Jurkat, Clone E6-1 (cell line): ENCODE measurements around the gene ANGPTL2.

ENCODE experiments used
- DNase-seq: peaks from one replicate; pipeline ENCODE4 v3.0.0-alpha.2; 2011; ENCODE audit warnings: low read depth, low spot score
- H3K4me3 ChIP-seq: 2 replicates; pipeline ENCODE4 v1.5.1; 2011; ENCODE audit warnings: mild to moderate bottlenecking, low read length, control low read depth, moderate library complexity

The ANGPTL2 gene

DNA sequence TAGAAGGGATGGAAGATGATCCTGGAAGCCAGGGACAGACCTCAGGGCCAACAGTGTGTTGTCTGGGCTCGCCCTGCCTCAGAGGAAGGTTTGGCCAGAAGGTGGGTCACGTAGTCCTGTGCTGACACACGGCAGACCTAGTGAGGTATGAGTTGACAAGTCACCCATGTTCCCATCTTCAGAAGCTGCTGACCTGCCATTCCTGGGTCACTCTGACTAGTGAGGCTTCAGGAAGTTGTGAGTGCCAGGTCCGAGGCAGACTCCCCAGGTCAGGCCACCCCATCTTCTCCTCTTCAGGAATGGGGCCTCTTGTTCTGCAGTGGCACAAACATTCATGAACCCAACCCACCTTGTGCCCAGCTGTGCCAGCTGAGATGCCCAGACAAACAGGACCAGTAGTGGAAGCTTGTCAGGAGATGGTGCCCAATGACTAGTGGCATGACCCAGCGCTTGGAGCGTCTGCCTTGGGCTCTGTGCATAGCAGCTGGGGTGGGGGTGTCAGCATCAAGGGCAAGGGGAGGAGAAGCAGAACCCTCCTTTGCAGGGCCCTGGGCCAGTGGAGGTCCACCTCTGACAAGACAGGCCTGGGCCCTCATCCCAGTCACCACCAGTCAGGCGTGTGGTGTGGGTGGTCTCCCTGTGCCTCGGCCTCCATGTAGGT, 16.8 kb upstream of the ANGPTL2 start:
- no peak for DNase-seq
- no peak overlapping the region for H3K4me3 ChIP-seq

DNA sequence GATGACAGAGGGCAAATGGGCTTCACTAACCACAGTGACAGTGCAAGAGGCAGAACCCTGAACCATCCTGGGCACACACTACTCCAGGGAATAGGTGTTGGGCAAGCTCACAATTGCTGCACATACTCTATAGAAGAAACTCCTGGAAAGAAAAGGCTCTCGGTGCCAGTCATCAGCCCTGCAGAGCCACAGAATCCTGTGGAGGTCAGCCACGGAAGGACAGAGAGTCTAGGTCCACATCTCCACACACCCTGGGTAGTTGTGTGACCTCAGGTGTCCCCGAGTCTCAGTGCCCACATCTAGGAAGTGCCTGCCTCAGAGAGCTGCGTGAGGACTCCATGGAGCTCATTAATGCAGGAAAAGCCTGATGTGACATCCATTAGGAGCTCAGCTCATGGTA, 16.0 kb upstream of the ANGPTL2 start:
- no peak overlapping the region for H3K4me3 ChIP-seq
- no peak for DNase-seq

DNA sequence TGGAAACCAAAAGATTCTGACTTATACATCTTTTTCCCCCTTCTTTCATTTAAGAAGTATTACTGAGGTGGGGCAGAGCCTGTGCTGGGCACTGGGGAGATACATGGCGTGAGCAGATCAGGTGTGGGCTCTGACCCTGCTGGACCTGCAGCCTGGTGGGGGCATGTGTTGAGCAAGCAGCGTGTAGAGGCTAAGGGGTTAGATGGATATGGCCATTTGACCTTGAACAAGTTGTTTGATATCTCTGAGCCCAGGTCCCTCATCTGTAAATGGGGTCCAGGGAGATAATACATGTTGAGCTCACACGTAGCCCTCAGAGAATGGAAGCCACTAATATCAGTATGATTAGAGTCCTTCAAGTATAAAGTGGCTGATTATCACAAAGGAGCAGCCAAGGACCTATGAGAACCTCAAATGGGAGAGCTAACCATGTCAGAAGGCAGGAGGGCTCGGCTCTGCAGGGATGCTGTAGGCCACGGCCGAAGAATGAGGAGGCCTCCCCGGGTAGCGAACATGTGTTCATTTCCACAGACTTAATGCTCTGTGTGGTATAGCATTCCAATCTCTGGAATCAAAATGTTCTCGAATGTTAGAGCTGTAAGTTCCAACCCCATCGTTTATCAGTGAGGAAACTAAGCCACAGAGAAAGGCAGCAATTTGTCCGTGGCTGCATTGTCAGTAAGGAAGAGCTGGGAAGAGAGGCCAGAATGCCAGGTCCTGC, 15.4 kb upstream of the ANGPTL2 start:
- no peak overlapping the region for H3K4me3 ChIP-seq
- no peak for DNase-seq

DNA sequence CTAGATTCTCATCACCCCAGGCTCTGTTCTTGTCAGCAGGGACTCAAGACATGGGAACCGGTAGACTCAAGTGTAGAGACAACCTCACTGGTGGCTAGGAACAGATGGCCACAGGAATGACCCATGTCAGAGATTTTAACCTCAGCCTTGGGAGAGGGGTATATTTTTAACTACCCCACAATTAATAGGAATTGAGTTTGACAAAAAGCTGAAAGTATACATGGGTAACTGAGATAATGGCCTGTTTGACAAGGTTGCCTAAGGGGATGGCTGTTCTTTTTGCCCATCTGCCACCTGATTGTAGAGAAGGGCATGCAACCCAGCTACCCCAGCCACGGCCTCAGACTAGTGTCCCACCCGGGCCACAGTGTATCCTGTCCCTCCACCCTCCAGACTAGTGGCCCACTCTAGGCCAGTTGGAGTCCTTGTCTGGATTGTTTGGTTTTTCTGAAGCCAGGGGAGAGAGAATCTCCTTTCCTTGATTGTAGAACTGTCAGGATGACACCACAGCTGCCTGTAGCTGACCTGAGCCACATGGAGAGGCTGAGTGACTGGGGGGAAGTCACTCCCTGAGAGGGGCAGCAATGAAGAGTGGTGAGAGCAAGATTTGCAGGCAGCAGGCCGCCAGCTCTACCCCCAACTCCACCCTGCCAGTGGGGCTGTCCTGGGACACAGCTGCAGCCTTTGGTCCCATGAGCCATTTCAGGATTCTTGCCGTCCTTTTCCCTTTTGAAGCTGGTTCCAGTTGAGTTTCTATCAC, 14.6 kb upstream of the ANGPTL2 start:
- DNase-seq = no peak
- H3K4me3 ChIP-seq = no peak overlapping the region

DNA sequence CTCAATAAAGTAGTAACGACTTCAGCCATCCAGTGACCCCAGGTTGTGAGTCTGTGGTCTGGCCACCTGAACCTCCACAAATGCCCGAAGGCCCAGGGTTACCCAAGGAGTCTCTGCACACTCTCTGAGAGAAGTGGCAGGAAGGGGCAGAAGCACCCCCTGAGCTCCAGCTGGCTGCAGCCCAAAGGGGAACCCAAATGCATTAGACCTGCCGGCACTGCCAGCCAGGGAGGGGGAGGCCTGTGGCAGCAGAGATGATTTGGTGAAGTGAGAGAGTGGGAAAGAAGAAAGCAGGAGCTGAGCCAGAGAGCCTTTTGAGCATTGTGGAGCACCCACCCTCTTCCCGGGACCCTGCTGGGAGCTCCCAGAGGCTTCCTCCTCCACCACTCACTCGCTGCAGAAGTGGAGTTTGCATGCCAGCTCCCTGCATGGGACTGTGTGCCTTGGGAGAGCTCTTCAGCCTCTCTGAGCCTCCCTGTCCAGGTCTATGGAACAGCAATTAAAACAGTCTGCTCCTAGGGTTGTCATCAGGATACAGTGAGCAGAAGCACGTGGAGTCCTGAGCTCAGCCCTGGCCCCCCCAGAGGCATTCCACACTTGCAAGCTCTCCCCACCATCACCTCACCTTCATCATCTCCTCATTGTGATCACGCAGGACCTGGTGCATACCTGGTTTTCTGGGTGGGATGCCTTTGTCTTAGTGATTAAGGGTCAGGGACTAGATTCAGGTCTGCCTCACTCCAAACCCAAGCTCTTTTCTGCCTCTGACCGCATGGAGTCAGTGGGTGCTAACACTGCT, 13.8 kb upstream of the ANGPTL2 start:
- DNase-seq = no peak
- no peak overlapping the region for H3K4me3 ChIP-seq

DNA sequence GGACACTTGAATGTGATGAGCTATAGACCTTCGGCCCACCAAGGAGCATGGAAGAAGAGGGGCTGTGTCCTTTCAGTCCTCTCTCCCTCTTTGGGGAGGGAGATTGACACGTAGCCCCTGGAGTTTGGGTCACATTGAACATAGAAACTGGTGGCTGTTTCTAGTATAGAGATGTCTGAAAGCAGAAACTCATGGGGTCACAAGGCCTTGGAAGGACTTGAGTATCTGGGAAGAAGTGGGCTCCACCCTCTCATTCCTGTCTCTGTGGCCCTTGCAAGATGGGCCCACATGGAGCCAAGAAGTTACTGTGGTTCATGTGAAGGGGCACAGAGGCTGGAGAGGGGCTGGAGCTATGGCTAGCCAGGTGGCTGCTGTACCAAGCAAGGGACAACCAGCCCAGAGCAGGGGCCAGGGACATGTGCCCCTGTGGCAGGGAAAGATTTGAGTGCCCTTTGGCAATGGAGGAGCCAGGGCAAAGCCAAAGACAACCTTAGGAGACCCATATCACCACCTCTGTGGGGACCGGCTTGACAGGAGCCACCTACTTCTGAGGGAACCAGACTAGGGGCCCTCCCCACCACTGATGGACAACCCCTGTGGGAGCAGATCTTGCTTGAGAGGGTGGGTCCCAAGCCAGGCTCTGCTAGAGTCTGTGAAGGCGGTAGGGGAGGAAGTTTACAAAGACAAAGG, 12.8 kb upstream of the ANGPTL2 start:
- H3K4me3 ChIP-seq = no peak overlapping the region
- DNase-seq = no peak

DNA sequence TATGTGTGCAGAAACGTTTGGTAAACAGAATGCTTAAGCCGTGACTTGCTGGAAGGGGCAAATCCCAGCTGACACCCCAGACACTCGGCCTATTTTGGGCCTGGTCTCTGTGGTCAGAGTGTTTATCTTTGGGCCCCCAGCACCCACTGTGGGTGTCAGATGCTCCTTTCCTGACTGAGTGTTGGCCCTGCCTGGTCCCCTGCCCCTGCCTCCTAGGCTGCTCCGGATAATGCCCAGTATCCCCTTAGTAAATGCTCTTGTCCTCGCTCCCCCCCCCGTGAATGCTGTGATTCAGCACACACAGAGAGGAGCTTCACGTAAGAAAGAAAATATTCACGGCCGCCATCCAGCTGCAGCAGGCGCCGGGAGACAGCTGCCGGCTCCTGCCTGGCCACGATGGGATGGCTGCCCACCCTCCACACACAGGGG, 11.3 kb upstream of the ANGPTL2 start:
- no peak overlapping the region for H3K4me3 ChIP-seq
- no peak for DNase-seq

DNA sequence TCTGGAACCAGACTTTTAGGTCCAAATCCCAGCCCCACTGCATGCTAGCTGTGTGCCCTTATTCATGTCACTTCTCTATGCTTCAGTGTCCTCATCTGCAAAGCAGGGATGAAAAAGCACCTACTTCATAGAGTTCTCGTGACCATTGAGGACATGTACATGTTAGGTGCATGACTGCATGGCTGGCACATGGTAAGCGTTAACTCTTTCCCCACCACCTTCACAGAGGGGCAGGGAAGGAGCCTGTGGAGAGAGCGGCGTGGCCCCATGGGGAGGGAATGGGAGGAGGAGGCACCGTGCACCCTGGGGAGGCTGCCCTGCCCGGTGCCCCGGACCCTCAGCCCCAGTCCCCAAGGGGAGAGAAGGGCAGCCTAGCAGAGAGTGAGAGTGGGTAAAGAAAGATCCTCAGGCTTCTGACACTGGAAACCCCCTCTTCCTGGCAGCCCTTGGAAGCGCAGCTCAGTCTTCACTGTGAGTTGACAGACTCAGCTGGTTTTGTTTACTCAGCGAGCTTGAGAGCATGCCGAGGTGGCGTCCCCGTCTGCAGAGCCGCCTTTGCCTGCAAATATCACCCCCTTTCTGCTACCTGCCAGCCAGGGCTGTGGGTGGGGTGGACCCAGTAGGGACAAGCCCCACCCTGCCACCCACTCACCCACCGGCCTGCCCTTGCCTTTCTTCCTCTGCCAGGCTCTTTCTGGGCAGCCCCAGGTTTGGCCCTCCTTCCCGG, 10.6 kb upstream of the ANGPTL2 start:
- H3K4me3 ChIP-seq = no peak overlapping the region
- no peak for DNase-seq

DNA sequence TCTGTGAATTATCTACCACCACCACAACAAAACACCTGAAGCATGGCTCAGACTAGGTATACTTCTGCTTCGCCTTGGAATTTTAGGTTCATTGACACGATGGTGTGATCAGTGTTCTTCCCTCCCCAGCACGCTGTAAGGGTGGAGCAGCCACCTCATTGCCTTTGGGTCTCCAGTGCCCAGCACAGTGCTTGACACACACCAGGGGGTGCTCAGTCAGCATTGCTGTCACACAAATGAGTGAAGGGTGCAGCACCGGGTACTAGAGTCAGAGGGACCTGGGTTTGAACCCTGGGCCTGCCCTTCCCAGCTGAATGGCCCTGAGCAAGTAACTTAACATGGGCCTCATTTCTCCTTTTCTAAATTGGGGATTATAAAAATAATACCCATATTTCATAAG, 9.9 kb upstream of the ANGPTL2 start:
- no peak overlapping the region for H3K4me3 ChIP-seq
- no peak for DNase-seq

DNA sequence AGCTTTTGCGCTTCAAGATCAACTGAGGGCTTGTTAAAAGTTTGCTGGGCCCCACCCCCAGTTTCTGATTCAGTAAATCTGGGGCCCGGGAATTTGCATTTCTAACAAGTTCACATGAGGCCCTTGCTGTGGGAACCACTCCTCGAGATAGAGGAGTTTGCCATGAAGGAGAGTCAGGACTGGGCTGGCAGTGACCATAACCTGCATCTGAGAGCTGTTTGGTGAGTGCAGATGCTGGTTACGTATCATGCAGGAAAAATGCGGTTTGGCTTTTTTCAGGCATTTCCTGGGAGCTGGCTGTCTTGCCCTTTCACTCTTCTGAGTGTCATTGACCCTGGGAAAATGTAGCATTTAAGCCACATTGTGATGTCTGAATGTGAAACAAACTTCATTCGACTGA, 9.4 kb upstream of the ANGPTL2 start:
- no peak overlapping the region for H3K4me3 ChIP-seq
- DNase-seq = no peak

DNA sequence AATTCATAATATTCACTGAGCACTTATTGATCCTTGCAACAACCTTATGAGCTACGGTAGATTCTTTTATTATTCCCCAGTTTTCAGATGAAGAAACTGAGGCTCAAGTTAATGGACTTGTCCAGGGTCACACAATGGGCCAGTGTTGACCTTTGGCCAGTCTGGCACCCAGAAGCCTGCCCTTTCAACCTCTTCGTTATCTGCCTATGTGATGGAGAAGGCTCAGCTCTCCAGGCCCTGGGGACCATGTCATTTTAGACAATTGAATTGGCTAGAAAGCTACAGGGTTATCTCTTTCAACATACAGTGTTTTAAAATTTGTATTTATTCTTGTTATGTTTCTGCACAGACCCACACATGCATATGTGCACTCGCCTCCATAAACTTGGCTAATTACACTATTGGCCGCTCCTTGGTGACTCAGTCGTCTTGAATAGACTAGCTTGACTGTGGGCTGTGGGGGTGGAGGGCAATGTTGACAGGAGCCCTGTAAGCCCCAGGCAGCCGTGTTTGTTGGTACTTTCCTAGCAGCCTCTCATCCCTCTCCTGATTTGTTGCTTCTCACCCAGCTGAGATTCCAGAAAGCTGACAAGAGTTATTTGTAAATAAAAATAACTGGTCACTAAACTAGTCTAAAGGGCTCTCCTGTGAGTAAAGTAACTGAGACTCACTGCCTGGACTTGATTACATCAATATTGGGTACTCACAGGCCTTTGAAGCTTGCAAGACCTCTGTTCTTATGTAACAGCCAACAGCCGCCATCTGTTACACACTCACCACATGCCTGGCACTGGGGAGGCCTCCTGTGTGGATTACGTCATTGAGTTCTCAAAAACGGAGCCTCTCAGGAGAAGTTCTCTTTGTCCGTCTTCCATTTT, 8.5 kb upstream of the ANGPTL2 start:
- H3K4me3 ChIP-seq = no peak overlapping the region
- DNase-seq = no peak

DNA sequence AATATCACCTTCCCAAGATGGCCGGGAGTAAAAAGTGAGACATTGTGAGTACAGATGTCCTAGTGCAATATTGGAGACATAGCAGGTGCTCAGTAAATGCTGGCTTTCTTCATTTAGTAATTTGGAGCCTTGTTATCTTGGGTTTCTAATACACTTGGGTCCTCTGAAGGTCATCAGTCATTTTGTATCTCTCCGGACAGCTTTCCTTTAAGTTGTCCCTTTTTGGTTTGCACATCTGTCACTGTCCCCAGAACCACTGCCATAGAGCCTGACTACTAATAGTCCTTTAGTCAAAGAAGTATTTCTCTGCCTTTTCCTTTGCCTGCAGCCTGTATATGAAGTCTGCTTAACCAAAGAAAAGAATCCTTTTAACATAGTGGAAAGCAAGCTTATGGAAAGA, 7.8 kb upstream of the ANGPTL2 start:
- H3K4me3 ChIP-seq = no peak overlapping the region
- DNase-seq = no peak

DNA sequence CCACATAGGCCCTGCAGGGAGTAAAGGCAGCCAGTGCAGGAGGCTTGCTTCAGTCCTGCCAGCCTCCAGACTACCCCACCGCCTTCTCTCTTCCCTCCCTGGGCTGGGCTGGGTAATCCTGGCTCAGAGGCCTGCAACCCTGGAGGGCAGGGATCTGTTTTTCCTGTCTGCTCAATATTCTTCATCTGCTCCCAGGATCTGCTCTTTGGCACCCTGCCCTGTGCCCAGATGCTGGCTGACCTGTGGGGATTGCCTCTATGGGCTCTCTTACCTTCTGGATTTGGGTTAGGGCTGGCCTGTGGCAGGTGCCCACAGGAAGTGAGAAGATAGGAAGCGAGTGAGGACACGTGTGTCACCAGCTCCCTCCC, 7.3 kb upstream of the ANGPTL2 start:
- no peak for DNase-seq
- H3K4me3 ChIP-seq = no peak overlapping the region

DNA sequence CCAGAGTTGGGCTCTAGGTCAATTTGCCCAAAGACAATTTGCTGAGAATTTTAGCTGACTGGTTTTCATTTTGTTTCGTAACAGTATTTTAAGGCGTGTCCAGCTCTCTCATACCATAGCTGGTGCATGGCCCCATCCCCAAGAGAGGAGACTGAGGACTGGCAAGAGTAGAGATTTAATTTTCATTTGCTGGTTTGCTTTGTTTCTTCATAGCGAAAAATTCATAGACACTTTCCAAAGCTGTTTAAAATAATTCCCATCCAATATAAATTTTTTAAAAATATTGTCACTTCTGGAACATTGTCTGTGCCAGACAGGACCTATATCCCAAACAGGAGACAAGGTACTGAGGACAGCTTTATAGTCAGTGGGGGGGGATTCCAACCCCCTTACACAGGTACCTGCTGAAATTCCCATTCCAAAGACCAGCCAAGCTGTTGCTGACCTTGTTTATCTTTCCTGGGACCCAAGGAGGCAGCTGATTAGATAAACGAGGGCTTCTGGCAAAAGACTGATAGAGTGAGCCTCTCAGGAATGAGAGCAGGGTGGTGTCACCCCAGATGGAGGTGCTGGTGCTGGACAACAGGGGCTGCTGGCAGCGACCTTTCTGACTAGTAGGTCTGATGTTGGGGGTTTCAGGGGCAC, 6.8 kb upstream of the ANGPTL2 start:
- H3K4me3 ChIP-seq = no peak overlapping the region
- DNase-seq = no peak

DNA sequence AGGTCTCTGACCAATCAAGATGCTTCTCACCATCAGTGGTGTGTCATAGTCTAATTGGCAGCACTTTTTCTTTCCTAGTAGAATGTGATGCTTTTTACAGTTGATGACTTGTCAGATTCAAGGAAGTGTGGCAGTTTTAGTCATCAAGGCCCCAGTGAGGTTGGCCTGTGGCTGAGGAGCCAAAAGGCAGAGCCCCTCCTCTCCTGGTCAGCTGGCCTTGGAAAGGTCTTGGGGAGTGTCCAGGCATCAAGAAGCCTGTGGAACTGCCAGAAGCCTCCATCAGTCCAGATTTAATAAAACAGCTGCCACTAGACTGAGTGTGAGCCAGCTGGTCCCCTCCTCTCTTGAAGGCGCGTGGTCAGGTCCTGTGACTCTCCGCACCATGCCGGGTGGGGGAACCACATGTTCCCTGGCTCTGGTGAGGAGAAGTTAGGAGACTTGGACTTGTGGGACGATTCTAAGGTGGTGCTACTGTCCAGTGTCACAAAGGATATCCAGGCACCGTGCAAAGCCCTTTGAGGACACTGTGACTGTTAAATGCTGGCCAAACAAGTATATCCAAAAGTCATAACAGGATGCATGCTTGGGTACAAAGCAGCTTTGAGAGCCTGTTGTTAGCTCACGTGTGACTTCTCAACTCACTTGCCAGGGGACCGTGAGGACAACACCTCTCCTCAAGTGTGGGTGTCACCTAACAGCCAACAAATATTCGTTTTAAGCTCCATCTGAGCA, 6.1 kb upstream of the ANGPTL2 start:
- no peak overlapping the region for H3K4me3 ChIP-seq
- DNase-seq = no peak

DNA sequence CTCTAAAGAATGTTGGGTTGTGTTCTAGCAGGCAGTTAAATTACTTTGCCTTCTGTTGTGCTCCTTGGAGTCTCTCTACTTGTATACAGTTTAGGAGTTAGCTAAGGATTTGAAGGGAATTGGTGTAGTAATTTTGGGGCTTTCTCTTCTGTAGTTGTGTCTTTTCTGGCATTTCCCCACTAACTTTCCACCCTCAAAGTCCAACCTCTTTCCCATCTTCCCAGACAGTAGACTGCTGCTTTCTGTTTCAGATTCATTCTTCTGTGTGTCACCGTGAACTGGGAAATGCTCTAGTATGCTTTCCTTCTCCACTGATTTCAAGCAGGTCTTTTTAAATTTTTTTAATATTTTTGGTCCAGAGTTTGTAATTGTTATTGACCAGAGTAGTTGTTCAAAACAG, 4.5 kb upstream of the ANGPTL2 start:
- no peak overlapping the region for H3K4me3 ChIP-seq
- DNase-seq = no peak

DNA sequence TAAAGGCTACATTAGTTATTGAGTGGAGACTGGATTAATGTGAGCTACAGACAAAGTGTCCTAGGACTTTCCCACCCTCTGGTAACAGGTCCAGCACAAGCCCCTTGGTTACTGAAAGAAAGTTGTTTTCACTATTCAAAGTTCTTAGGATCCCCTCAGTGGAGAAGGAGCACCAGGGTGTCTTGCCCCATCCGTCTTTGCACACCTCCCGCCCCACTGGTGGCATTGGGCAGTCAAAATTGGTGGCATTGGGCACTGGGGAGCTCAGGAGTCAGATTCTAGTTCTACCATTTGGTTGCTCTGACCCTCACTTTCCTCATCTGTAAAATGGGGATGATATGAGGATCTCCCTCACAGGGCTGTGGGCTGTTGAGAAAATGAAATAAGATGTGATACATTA, 2.4 kb upstream of the ANGPTL2 start:
- no peak overlapping the region for H3K4me3 ChIP-seq
- no peak for DNase-seq
